ENCODE measurements around the gene SIRT5.
A peak's percentile ranks its signal among the peaks of the same experiment; 100 is the strongest.

DNA sequence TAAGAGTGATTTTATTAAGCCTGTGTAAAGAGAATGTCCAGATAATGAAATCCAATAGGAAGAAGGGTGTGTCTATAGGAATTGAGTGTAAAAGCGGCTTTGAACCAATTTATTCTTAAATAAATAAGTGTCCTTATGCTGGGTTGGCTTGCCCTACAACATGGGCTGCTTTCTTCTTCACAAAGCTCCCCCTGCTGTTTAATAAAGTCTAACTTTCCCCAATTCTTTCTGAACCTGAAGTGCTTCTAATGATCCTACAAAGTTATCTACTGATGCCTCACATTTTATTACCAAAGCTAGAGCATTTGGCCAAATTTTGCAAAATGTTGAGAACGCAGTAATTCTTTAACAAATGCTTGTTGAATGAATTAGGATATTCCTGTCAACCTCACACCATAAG lies 36.3 kb upstream of the SIRT5 start:
- no peak for TF ChIP-seq POLR2A (IDR thresholded peaks at IDR 0.05)
- TF ChIP-seq, protein P1, sequence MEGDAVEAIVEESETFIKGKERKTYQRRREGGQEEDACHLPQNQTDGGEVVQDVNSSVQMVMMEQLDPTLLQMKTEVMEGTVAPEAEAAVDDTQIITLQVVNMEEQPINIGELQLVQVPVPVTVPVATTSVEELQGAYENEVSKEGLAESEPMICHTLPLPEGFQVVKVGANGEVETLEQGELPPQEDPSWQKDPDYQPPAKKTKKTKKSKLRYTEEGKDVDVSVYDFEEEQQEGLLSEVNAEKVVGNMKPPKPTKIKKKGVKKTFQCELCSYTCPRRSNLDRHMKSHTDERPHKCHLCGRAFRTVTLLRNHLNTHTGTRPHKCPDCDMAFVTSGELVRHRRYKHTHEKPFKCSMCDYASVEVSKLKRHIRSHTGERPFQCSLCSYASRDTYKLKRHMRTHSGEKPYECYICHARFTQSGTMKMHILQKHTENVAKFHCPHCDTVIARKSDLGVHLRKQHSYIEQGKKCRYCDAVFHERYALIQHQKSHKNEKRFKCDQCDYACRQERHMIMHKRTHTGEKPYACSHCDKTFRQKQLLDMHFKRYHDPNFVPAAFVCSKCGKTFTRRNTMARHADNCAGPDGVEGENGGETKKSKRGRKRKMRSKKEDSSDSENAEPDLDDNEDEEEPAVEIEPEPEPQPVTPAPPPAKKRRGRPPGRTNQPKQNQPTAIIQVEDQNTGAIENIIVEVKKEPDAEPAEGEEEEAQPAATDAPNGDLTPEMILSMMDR (IDR thresholded peaks at IDR 0.05) = peak; percentile 24 to 61 (median 40)

All from uterus (tissue), 2 donors.